Kidney (tissue), 14 donors: ENCODE data around the gene CBR3. TPM values are rescaled to one million over a fixed set of nuclear protein-coding genes. Genes with fewer than 3 reads are reported as not detected.

Experiments
- DNase-seq, 5 donors: peaks; one replicate each; pipeline ENCODE4 v3.0.0-alpha.2; 2013 to 2020
- FAIRE-seq: peaks from 2 replicates; lab custom pipeline; 2012; peaks lifted over from hg19 to GRCh38; lab: Jason Lieb, UNC
- H3K27ac ChIP-seq, 2 donors: one replicate each; pipeline ENCODE4 v1.7.0; 2013; ENCODE audit warnings: low read depth in 2 of 2, low read length in 2 of 2, inconsistent platforms in 1 of 2
- H3K27me3 ChIP-seq: one replicate; pipeline ENCODE4 v1.7.1; 2013; ENCODE audit warnings: low read length, inconsistent platforms; ENCODE audit not compliant: control insufficient read depth, insufficient read depth
- H3K36me3 ChIP-seq, 3 donors: one replicate each; pipeline versions ENCODE4 v1.7.0 to v1.7.1; 2013; ENCODE audit warnings: low read length in 3 of 3, control low read depth in 1 of 3, inconsistent platforms in 1 of 3; ENCODE audit not compliant: insufficient read depth in 3 of 3, control insufficient read depth in 2 of 3
- H3K4me1 ChIP-seq, 3 donors: one replicate each; pipeline versions ENCODE4 v1.7.0 to v1.7.1; 2013; ENCODE audit warnings: low read length in 3 of 3, inconsistent platforms in 1 of 3, low read depth in 1 of 3; ENCODE audit not compliant: control insufficient read depth in 2 of 3, insufficient read depth in 2 of 3
- H3K4me3 ChIP-seq, 3 donors: one replicate each; pipeline versions ENCODE4 v1.7.0 to v1.8.1; 2013; ENCODE audit warnings: low read length in 3 of 3, control low read depth in 1 of 3, inconsistent platforms in 1 of 3
- H3K9ac ChIP-seq, 3 donors: one replicate each; pipeline versions ENCODE4 v1.7.0 to v1.7.1; 2013; ENCODE audit warnings: low read length in 3 of 3, control low read depth in 1 of 3, inconsistent platforms in 1 of 3
- H3K9me3 ChIP-seq, 3 donors: one replicate each; pipeline versions ENCODE4 v1.7.0 to v1.7.1; 2013; ENCODE audit warnings: low read length in 3 of 3, control low read depth in 1 of 3, inconsistent platforms in 1 of 3; ENCODE audit not compliant: control insufficient read depth in 2 of 3, insufficient read depth in 1 of 3
- intact Hi-C: fragments of 100-400 bp; cut with DNase I; formaldehyde crosslinking; loops from one replicate; pipeline ENCODE4 v1.11.1; 2022
- polyA plus RNA-seq: library from polyadenylated mRNA; stranded (reverse); fragments of 350-450 nt; fragmentation: Illumina TruSeq; extraction: RNeasy Lipid Tissue Mini Kit (QIAGEN cat#74804); gene quantifications from one replicate; pipeline ENCODE4 v1.2.3, GENCODE V29; 2014; ENCODE audit warnings: low read depth, low replicate concordance; ENCODE audit not compliant: insufficient read depth
- total RNA-seq: library from RNA; stranded (reverse); fragmentation: NEBNext Ultra II Directional; extraction: Animal tissue kit (Norgen Biotek cat#: 25700); gene quantifications from one replicate; pipeline ENCODE4 v1.2.1, GENCODE V29; 2021
- TF ChIP-seq, protein P1 (sequence below): IDR thresholded peaks from 3 replicates; pipeline ENCODE4 v1.5.1; 2012; ENCODE audit warnings: mild to moderate bottlenecking, moderate library complexity, borderline replicate concordance; ENCODE audit not compliant: insufficient read depth; ENCODE audit errors: extremely low read depth
- donor health status: control.
- donor health status: control.
- donor health status: control.
- donor health status: control.
- donor health status: control.
- donor health status: DM: yes; HTN: yes; CAD: no.
- donor health status: Normal renal cell carcinoma (clear cell type).

Gene CBR3
- total and polyA plus RNA-seq, 2 donors from 2014 or later: 2.6 to 5.9 TPM

DNA sequence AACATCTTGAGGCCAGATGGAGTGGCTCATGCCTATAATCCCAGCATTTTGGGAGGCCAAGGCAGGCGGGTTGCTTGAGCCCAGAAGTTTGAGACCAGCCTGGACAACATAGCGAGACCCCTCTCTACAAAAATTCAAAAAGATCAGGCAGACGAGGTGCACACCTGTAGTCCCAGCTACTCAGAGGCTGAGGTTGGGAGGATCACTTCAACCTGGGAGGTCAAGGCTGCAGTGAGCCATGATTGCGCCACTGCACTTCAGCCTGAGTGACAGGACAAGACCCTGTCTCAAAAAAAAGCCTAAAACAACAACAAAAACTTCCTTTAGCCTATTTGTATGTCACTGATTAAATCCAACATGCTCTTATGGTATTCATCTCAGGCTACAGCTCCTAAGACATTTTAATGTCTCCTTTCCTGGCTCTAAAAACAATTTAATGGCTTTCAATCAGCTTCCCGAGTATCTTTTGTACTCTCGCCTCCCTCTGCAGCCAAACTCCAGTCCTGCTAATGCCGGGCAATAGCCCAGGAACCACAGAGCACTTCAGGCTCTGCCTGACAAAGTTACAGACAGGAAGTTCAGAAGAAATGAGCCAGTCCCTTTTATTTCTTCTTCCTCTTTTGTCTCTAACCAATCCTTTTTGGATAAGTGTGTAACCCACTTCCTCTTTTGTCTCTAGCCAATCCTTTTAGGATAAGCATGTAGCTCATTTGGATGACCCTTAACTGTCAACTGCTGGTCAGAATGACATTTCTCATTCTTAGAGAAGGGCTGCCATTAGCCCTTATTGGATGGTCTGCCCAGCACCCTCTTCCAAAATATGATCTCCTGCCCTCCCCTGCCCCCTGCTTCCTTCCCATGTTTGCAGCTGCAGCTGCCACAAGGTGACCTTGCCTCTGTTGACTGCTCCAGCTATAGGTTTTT, 15.2 kb downstream of the CBR3 start:
- intact Hi-C loops: loop anchor here (5.0 to 10.0 kb wide), 2 partner anchors 55 to 177 kb away; no protein-coding TSS in a partner anchor
- Histone ChIP-seq H3K36me3 (no peaks in the 10 kb centered on the region), H3K9me3 (no peaks in the 10 kb centered on the region), H3K9ac (no peak overlapping the region), H3K4me1 (peaks cover 0 to 9% (median 0%) of the 10 kb centered on the region in 3 donors), H3K4me3 (no peak overlapping the region), H3K27ac (peak overlapping the region in 1 of 2 donors; percentile 8), H3K27me3 (no peaks in the 10 kb centered on the region)
- FAIRE-seq (no peak), DNase-seq (peak in 3 of 5 donors; percentile 42 to 91 (median 68))
- TF ChIP-seq, protein P1, sequence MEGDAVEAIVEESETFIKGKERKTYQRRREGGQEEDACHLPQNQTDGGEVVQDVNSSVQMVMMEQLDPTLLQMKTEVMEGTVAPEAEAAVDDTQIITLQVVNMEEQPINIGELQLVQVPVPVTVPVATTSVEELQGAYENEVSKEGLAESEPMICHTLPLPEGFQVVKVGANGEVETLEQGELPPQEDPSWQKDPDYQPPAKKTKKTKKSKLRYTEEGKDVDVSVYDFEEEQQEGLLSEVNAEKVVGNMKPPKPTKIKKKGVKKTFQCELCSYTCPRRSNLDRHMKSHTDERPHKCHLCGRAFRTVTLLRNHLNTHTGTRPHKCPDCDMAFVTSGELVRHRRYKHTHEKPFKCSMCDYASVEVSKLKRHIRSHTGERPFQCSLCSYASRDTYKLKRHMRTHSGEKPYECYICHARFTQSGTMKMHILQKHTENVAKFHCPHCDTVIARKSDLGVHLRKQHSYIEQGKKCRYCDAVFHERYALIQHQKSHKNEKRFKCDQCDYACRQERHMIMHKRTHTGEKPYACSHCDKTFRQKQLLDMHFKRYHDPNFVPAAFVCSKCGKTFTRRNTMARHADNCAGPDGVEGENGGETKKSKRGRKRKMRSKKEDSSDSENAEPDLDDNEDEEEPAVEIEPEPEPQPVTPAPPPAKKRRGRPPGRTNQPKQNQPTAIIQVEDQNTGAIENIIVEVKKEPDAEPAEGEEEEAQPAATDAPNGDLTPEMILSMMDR: no peak

GRCh38 chr21:36155603-36156338, 20.9 kb downstream of the CBR3 start:
- Histone ChIP-seq H3K36me3 (no peaks in the 10 kb centered on the region), H3K9ac (peak overlapping the region; percentile 47 to 94 (median 78)), H3K4me3 (peak overlapping the region; percentile 51 to 86 (median 59)), H3K27me3 (no peaks in the 10 kb centered on the region), H3K4me1 (peaks cover 0 to 10% (median 0%) of the 10 kb centered on the region in 3 donors), H3K9me3 (no peaks in the 10 kb centered on the region), H3K27ac (peak overlapping the region; percentile 64 to 78)
- peak in 2 of 5 donors; percentile 62 to 85 for DNase-seq
- TF ChIP-seq, protein P1: no peak
- FAIRE-seq: no peak
- intact Hi-C loops: no loop called here

DNA sequence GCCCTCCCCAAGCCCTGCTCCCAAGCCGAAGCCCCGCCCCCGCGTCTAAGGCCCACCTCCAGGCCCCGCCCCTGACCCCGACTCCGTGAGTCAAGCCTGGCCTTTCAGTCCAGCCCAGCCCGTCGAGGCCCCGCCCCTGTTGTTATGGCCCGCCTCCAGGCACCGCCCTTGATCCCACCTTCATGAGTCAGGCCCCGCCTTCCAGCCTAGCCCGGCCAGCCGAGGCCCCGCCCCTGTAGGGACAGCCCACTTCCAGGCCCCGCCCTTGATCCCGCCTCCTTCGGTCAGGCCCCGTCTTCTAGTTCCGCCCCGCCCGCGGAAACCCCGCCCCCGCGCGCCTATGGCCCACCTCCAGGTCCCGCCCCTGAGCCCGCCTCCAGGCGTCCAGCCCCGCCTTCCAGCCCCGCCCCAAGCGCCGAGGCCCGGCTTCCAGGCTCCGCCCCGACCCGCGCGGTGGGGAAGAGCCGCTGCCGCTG, 21.5 kb downstream of the CBR3 start:
- H3K9ac ChIP-seq: peak overlapping the region in 1 of 3 donors; percentile 94
- no peaks in the 10 kb centered on the region for H3K9me3 ChIP-seq
- TF ChIP-seq, protein P1: no peak
- intact Hi-C loops: no loop called here
- peak overlapping the region; percentile 51 to 86 (median 59) for H3K4me3 ChIP-seq
- DNase-seq (peak; percentile 99 to 100 (median 100)), FAIRE-seq (peak; percentile 59)
- H3K36me3 ChIP-seq: no peaks in the 10 kb centered on the region
- H3K4me1 ChIP-seq: peaks cover 0 to 9% (median 0%) of the 10 kb centered on the region in 3 donors
- no peaks in the 10 kb centered on the region for H3K27me3 ChIP-seq
- peak overlapping the region in 1 of 2 donors; percentile 78 for H3K27ac ChIP-seq
